Measurements from ENCODE around the gene CNOT9. TPM values are rescaled to one million over a fixed set of nuclear protein-coding genes. Genes with fewer than 3 reads are reported as not detected.

The CNOT9 gene
- total RNA-seq, 1 experiment from 2014 or later, result 59.9 TPM

- BruUV-seq (replicated peaks), result no TSS peak
- no peaks in the 10 kb centered on the region for H3K27me3 ChIP-seq (replicated peaks; ENCODE audit: control insufficient read depth, insufficient read depth, low read length)
- H3K36me3 ChIP-seq (ENCODE audit: control insufficient read depth, insufficient read depth, low read length), result peaks cover 9% of the 10 kb centered on the region
- no peaks in the 10 kb centered on the region for H3K4me1 ChIP-seq
- ChIA-PET CTCF (interaction anchor here (0.8 kb wide), 1 partner anchor 17 kb away, joined by 3 read pairs; the partner anchor contains the start of genes BCS1L and ZNF142), POLR2A (no interaction called here)
- Mint-ChIP-seq H3K27ac (ENCODE audit: unreplicated experiment) (no peak overlapping the region), H3K9me3 (ENCODE audit: unreplicated experiment) (no peaks in the 10 kb centered on the region), H3K27me3 (ENCODE audit: insufficient read depth, unreplicated experiment) (no peaks in the 10 kb centered on the region), H3K4me1 (ENCODE audit: low read depth, unreplicated experiment) (no peaks in the 10 kb centered on the region), H3K4me3 (ENCODE audit: unreplicated experiment) (no peak overlapping the region), H3K36me3 (ENCODE audit: insufficient read depth, unreplicated experiment) (peaks cover 51% of the 10 kb centered on the region)
- no peaks in the 10 kb centered on the region for H3K9me3 ChIP-seq
- H3K4me3 ChIP-seq (ENCODE audit: low read depth, low read length), result no peak overlapping the region
- DNase-seq, result no peak
- intact Hi-C loops (cut with micrococcal nuclease; ENCODE audit: unreplicated experiment), result loop anchor here (10.0 kb wide), 1 partner anchor 367 kb away; the partner anchor contains the start of genes AAMP and PNKD
- TF ChIP-seq CTCF (IDR thresholded peaks at IDR 0.05; ENCODE audit: insufficient read depth in 1 of 2, low read depth in 1 of 2, low read length in 1 of 2, severe bottlenecking in 1 of 2, unreplicated experiment in 1 of 2), result no peak
Observed at GRCh38 chr2:218642121-218642656, 73.5 kb downstream of the CNOT9 start.

GRCh38 chr2:218642786-218643185, 74.1 kb downstream of the CNOT9 start:
- H3K4me1 Mint-ChIP-seq (ENCODE audit: low read depth, unreplicated experiment), result no peaks in the 10 kb centered on the region
- Histone ChIP-seq H3K27me3 (replicated peaks; ENCODE audit: control insufficient read depth, insufficient read depth, low read length) (no peaks in the 10 kb centered on the region), H3K4me1 (no peaks in the 10 kb centered on the region), H3K36me3 (ENCODE audit: control insufficient read depth, insufficient read depth, low read length) (peaks cover 9% of the 10 kb centered on the region), H3K9me3 (no peaks in the 10 kb centered on the region), H3K4me3 (ENCODE audit: low read depth, low read length) (no peak overlapping the region)
- no peaks in the 10 kb centered on the region for H3K27me3 Mint-ChIP-seq (ENCODE audit: insufficient read depth, unreplicated experiment)
- H3K27ac Mint-ChIP-seq (ENCODE audit: unreplicated experiment), result no peak overlapping the region
- CTCF ChIA-PET, result no interaction called here
- H3K4me3 Mint-ChIP-seq (ENCODE audit: unreplicated experiment), result no peak overlapping the region
- POLR2A ChIA-PET, result no interaction called here
- peaks cover 52% of the 10 kb centered on the region for H3K36me3 Mint-ChIP-seq (ENCODE audit: insufficient read depth, unreplicated experiment)
- BruUV-seq (replicated peaks), result no TSS peak
- no peaks in the 10 kb centered on the region for H3K9me3 Mint-ChIP-seq (ENCODE audit: unreplicated experiment)
- no peak for TF ChIP-seq CTCF (IDR thresholded peaks at IDR 0.05; ENCODE audit: insufficient read depth in 1 of 2, low read depth in 1 of 2, low read length in 1 of 2, severe bottlenecking in 1 of 2, unreplicated experiment in 1 of 2)
- intact Hi-C loops (cut with micrococcal nuclease; ENCODE audit: unreplicated experiment), result loop anchor here (10.0 kb wide), 1 partner anchor 368 kb away; the partner anchor contains the start of genes AAMP and PNKD
- DNase-seq, result no peak

GRCh38 chr2:218643751-218644310, 75.2 kb downstream of the CNOT9 start:
- DNase-seq, result no peak
- Mint-ChIP-seq H3K4me1 (ENCODE audit: low read depth, unreplicated experiment) (no peaks in the 10 kb centered on the region), H3K4me3 (ENCODE audit: unreplicated experiment) (no peak overlapping the region), H3K36me3 (ENCODE audit: insufficient read depth, unreplicated experiment) (peaks cover 56% of the 10 kb centered on the region), H3K27me3 (ENCODE audit: insufficient read depth, unreplicated experiment) (no peaks in the 10 kb centered on the region), H3K9me3 (ENCODE audit: unreplicated experiment) (no peaks in the 10 kb centered on the region), H3K27ac (ENCODE audit: unreplicated experiment) (no peak overlapping the region)
- TSS peak; percentile 21 for BruUV-seq (replicated peaks)
- no peaks in the 10 kb centered on the region for H3K27me3 ChIP-seq (replicated peaks; ENCODE audit: control insufficient read depth, insufficient read depth, low read length)
- no peaks in the 10 kb centered on the region for H3K4me1 ChIP-seq
- no peak for TF ChIP-seq CTCF (IDR thresholded peaks at IDR 0.05; ENCODE audit: insufficient read depth in 1 of 2, low read depth in 1 of 2, low read length in 1 of 2, severe bottlenecking in 1 of 2, unreplicated experiment in 1 of 2)
- POLR2A ChIA-PET, result no interaction called here
- no peak overlapping the region for H3K4me3 ChIP-seq (ENCODE audit: low read depth, low read length)
- CTCF ChIA-PET, result no interaction called here
- intact Hi-C loops (cut with micrococcal nuclease; ENCODE audit: unreplicated experiment), result loop anchor here (10.0 kb wide), 1 partner anchor 369 kb away; the partner anchor contains the start of genes AAMP and PNKD
- peaks cover 9% of the 10 kb centered on the region for H3K36me3 ChIP-seq (ENCODE audit: control insufficient read depth, insufficient read depth, low read length)
- H3K9me3 ChIP-seq, result no peaks in the 10 kb centered on the region
